Measurements from ENCODE around the gene CMSS1. TPM values are rescaled to one million over a fixed set of nuclear protein-coding genes. Genes with fewer than 3 reads are reported as not detected.

CMSS1 gene
- total RNA-seq, 1 experiment from 2014 or later, result 98.6 TPM

GRCh38 chr3:100079328-100079727 is 261.7 kb downstream of the CMSS1 start:
- Histone ChIP-seq H3K9me3 (ENCODE audit: low read depth, low read length, poor library complexity, severe bottlenecking) (no peaks in the 10 kb centered on the region), H3K27ac (ENCODE audit: low read depth, low read length, poor library complexity, severe bottlenecking) (no peak overlapping the region), H3K4me3 (ENCODE audit: low read depth, low read length, poor library complexity, severe bottlenecking) (no peak overlapping the region), H3K36me3 (ENCODE audit: insufficient read depth, low read length, poor library complexity, severe bottlenecking) (no peaks in the 10 kb centered on the region), H3K27me3 (replicated peaks; ENCODE audit: insufficient read depth, low read depth, low read length, poor library complexity) (no peaks in the 10 kb centered on the region), H3K4me1 (ENCODE audit: insufficient read depth, low read length, poor library complexity, severe bottlenecking) (peaks cover under 1% of the 10 kb centered on the region)
- TF ChIP-seq EZH2 (IDR thresholded peaks at IDR 0.05; ENCODE audit: borderline replicate concordance, low read depth, low read length, poor library complexity, severe bottlenecking), result no peak
- TF ChIP-seq, protein P1, sequence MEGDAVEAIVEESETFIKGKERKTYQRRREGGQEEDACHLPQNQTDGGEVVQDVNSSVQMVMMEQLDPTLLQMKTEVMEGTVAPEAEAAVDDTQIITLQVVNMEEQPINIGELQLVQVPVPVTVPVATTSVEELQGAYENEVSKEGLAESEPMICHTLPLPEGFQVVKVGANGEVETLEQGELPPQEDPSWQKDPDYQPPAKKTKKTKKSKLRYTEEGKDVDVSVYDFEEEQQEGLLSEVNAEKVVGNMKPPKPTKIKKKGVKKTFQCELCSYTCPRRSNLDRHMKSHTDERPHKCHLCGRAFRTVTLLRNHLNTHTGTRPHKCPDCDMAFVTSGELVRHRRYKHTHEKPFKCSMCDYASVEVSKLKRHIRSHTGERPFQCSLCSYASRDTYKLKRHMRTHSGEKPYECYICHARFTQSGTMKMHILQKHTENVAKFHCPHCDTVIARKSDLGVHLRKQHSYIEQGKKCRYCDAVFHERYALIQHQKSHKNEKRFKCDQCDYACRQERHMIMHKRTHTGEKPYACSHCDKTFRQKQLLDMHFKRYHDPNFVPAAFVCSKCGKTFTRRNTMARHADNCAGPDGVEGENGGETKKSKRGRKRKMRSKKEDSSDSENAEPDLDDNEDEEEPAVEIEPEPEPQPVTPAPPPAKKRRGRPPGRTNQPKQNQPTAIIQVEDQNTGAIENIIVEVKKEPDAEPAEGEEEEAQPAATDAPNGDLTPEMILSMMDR (conservative IDR thresholded peaks at IDR 0.05; ENCODE audit: low read depth, low read length), result no peak
- no peak for DNase-seq (ENCODE audit: low spot score)
- BruUV-seq (replicated peaks), result no TSS peak
- CTCF ChIA-PET, result no interaction called here
- POLR2A ChIA-PET (ENCODE audit: low non-redundant PET), result no interaction called here
- intact Hi-C loops (cut with micrococcal nuclease; ENCODE audit: unreplicated experiment), result no loop called here

GRCh38 chr3:100080573-100080972 is 262.9 kb downstream of the CMSS1 start:
- ChIA-PET POLR2A (ENCODE audit: low non-redundant PET) (no interaction called here), CTCF (no interaction called here)
- Histone ChIP-seq H3K27ac (ENCODE audit: low read depth, low read length, poor library complexity, severe bottlenecking) (no peak overlapping the region), H3K27me3 (replicated peaks; ENCODE audit: insufficient read depth, low read depth, low read length, poor library complexity) (no peaks in the 10 kb centered on the region), H3K9me3 (ENCODE audit: low read depth, low read length, poor library complexity, severe bottlenecking) (no peaks in the 10 kb centered on the region), H3K36me3 (ENCODE audit: insufficient read depth, low read length, poor library complexity, severe bottlenecking) (no peaks in the 10 kb centered on the region), H3K4me1 (ENCODE audit: insufficient read depth, low read length, poor library complexity, severe bottlenecking) (no peaks in the 10 kb centered on the region), H3K4me3 (ENCODE audit: low read depth, low read length, poor library complexity, severe bottlenecking) (no peak overlapping the region)
- no peak for TF ChIP-seq EZH2 (IDR thresholded peaks at IDR 0.05; ENCODE audit: borderline replicate concordance, low read depth, low read length, poor library complexity, severe bottlenecking)
- TF ChIP-seq, protein P1 (conservative IDR thresholded peaks at IDR 0.05; ENCODE audit: low read depth, low read length), result no peak
- intact Hi-C loops (cut with micrococcal nuclease; ENCODE audit: unreplicated experiment), result no loop called here
- DNase-seq (ENCODE audit: low spot score), result no peak
- BruUV-seq (replicated peaks), result no TSS peak

GRCh38 chr3:100081311-100081710 is 263.6 kb downstream of the CMSS1 start:
- H3K36me3 ChIP-seq (ENCODE audit: insufficient read depth, low read length, poor library complexity, severe bottlenecking), result no peaks in the 10 kb centered on the region
- ChIA-PET POLR2A (ENCODE audit: low non-redundant PET) (no interaction called here), CTCF (no interaction called here)
- H3K27ac ChIP-seq (ENCODE audit: low read depth, low read length, poor library complexity, severe bottlenecking), result no peak overlapping the region
- BruUV-seq (replicated peaks), result no TSS peak
- no peaks in the 10 kb centered on the region for H3K9me3 ChIP-seq (ENCODE audit: low read depth, low read length, poor library complexity, severe bottlenecking)
- intact Hi-C loops (cut with micrococcal nuclease; ENCODE audit: unreplicated experiment), result no loop called here
- no peak overlapping the region for H3K4me3 ChIP-seq (ENCODE audit: low read depth, low read length, poor library complexity, severe bottlenecking)
- DNase-seq (ENCODE audit: low spot score), result no peak
- H3K4me1 ChIP-seq (ENCODE audit: insufficient read depth, low read length, poor library complexity, severe bottlenecking), result peaks cover 2% of the 10 kb centered on the region
- no peak for TF ChIP-seq EZH2 (IDR thresholded peaks at IDR 0.05; ENCODE audit: borderline replicate concordance, low read depth, low read length, poor library complexity, severe bottlenecking)
- TF ChIP-seq, protein P1 (conservative IDR thresholded peaks at IDR 0.05; ENCODE audit: low read depth, low read length), result no peak
- H3K27me3 ChIP-seq (replicated peaks; ENCODE audit: insufficient read depth, low read depth, low read length, poor library complexity), result no peaks in the 10 kb centered on the region

Data from A673 (cell line).